Left forelimb (tissue), 1 donor: ENCODE results near the gene SPPL2C.
"Not testable (repeated sequence)": the region's sequence is repeated elsewhere in the genome, so short reads cannot be mapped to it uniquely, and the experiment has no call there.

Experiments
- DNase-seq: peaks from one replicate; pipeline ENCODE4 v3.0.0-alpha.2; 2018; ENCODE audit warnings: low spot score

The SPPL2C gene

DNA sequence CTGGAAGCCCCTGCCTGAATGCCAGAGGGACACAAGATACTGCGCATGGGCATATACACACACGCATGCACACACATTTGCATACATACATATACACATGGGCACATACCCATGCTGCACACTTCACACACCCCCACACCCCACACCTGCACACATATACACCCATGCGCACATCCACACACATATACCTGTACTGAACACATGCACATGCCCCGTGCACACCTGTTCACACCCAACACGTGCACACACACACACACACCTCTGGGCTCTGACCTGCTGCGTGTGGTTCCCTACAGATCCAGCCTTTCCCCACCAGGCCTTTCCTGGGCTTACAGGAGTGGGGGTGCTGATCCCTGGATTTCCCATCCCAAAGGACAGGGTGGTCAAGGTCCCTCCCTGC lies 6.3 kb downstream of the SPPL2C start:
- DNase-seq = no peak

GRCh38 chr17:45851464-45851863 lies 6.8 kb downstream of the SPPL2C start:
- no peak for DNase-seq

DNA sequence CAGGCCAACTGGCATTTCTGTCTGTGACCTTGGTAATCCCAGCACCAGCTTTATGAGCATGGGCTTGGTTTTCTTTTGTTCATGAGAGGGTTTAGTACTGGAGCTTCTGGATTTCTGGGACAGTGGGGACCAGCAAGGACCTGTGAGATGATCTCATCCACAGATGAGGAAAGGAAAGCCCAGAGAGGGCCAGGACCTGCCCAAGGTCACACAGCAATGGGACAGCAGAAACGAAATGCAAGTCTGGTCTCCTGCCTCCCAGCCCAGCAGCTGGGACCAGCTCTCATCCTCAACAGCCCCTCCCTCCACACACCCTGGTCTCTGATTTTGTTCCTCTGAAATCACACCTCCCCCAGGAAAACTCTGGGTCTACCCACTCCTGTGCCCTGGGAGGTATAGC lies 7.2 kb downstream of the SPPL2C start:
- DNase-seq = no peak

GRCh38 chr17:45852535-45853297 lies 8.0 kb downstream of the SPPL2C start:
- no peak for DNase-seq

DNA sequence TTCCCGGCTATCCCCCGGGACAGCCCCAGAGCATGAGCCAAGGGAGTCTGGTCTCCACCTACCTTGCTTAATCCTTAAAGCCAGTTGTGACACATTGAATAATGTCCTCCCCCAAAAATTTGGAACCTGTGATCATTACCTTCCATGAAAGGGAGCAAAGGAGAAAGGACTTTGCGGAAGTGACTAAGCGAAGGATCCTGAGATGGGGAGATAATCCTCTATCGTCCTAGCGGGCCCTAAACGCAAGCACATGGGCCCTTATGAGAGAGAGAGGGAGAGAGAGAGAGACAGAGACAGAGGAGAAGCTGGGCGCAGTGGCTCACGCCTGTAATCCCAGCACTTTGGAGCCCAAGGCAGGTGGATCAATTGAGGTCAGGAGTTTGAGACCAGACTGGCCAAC lies 9.5 kb downstream of the SPPL2C start:
- no peak for DNase-seq

DNA sequence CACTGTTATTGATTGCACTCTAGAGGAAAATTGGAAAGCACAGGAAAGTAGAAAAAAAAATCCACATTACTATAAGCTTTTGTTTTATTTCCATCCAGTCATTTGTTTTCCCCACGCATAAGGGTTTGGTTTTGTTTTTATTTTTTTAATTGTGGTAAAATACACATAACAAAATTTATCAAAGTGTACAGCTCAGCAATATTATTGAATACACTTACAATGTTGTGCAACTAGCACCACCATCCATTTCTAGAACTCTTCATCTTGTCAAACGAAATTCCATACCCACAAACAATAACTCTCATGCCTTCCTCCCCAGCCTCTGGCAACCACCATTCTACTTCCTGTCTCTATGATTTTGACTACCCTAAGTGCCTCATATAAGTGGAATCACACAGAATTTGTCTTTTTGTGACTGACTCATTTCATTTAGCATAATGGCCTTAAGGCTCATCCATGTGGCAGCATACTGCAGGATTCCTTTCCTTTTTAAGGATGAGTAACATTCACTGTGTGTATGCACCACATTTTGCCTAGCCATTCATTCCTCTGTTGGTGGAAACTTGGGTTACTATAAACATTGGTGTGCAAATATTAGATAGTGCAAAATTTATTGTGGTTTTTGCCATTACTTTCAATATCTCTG lies 11.1 kb downstream of the SPPL2C start:
- DNase-seq = no peak

DNA sequence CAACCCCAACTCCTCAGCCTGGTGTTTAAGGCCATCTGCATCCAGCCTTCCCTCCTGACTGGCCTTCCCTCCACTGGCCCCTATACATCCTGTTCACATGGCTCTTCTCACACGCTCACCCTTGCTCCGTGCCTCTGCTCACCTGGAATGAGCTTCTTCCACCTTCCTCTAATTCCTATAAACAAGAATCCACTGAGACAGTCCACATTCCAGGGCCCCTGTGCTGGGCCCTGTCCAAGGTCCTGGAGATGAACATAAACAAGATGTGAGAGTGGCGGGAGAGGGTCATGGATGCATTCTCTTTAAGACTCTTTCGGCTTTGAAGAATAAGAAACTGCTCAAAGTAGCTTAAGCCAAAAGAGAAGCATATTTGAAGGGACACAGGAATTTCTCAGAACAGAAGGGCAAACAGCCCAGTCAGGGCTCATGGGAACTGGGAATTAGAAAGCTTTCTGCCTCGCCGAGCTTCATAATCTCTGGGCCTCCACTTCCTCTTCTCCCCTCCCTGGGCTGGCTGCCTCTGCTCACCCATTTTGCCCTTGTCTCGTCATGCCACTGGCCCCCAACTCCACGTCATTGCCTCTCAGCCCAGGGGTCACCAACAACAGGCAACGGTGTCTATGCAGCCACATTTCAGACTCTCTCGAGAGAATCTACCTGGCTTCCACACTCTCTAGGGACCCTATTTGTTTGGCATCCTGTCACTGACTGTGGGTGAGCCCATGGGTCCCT lies 13.5 kb downstream of the SPPL2C start:
- no peak for DNase-seq

- DNase-seq = no peak
Observed at GRCh38 chr17:45861165-45861564, 16.5 kb downstream of the SPPL2C start.

GRCh38 chr17:45862127-45862526 lies 17.4 kb downstream of the SPPL2C start:
- not testable (repeated sequence) for DNase-seq

GRCh38 chr17:45863857-45864654 lies 19.4 kb downstream of the SPPL2C start:
- DNase-seq = no peak

- DNase-seq = no peak
Observed at GRCh38 chr17:45867171-45867570, 22.5 kb downstream of the SPPL2C start.

GRCh38 chr17:45867702-45868101 lies 23.0 kb downstream of the SPPL2C start:
- no peak for DNase-seq

DNA sequence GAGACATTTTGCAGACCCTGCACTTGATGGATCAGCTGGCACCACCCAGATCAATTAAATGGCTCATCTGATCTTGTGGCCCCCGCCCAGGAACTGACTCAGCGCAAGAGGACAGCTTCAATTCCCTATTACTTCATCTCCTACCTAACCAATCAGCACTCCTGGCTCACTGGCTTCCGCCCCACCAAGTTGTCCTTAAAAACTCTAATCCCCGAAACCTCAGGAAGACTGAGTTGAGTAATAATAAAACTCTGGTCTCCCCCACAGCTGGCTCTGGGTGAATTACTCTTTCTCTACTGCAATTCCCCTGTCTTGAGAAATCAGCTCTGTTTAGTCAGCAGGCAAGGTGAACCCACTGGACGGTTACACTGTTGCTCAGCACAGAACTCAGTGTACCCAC lies 23.6 kb downstream of the SPPL2C start:
- DNase-seq = no peak

DNA sequence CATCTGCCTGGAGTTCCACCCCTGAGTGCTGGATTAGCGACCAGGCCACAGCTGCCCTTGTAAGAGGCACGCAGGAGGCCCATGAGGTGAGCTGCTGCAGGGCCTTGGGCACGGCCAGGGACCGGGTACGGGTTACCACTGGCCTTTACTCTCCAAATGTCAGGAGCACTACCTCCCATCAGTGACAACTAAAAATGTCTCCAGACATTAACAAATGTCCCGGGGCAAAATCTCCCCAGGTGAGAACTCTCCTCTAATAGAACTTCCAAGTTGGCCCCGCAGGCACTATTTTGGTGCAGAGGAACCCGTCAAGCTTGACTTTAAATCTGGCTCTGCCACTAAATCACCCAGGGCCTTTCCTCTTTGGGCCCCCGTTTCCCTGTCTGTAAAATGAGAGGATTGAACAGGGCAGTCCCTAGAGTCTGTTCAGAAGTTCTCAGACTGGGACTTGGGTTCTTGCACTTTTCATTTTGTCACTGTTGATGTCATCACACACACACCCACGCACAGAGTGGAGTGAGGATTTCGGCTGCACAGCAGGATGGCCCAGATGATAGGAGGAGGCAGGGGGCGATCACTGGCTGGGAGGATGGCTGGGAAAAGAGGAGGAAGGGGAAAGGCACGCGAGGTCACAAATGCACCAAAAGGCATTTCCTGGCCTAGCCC lies 25.1 kb downstream of the SPPL2C start:
- no peak for DNase-seq

- no peak for DNase-seq
Observed at GRCh38 chr17:45870342-45870974, 25.8 kb downstream of the SPPL2C start.

DNA sequence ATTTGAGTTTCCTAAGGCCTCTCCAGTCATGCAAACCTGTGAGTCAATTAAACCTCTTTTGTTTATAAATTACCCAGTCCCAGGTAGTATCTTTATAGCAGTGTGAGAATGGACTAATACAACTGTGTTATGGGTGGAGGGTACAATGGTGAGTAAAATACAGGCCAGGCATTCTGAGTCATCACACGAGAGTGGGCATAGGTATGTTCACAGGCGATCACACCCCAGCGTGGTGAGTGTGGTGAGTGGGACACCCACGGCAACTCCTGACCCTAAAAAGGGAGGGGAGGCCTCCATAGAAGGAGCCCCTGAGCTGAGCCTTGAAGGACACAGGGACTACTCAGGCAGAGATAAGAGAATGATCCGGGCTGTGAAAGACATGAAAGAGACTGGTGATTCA lies 27.0 kb downstream of the SPPL2C start:
- DNase-seq = no peak

GRCh38 chr17:45873728-45874127 lies 29.0 kb downstream of the SPPL2C start:
- DNase-seq = no peak

GRCh38 chr17:45874151-45874550 lies 29.5 kb downstream of the SPPL2C start:
- no peak for DNase-seq

DNA sequence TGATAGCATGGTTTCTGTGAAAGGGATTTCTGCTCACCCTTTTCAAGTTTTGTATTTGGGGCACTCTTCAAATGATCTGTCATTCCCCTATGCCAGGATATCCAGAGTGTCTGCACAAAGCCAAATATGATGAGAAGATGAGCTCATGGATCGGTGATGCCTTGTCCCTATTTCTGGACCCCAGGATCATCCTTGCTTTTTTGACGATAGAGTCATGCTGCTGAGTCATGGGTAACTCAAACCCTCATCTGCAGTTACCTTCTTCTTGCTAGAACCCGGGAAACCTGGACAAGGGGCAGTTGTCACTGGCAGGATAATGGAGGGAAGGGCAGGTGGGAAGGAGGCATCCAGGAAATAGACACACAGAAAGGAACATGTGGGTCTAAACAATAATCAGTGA lies 31.9 kb downstream of the SPPL2C start:
- DNase-seq = no peak

GRCh38 chr17:45877467-45877866 lies 32.8 kb downstream of the SPPL2C start:
- DNase-seq = no peak

DNA sequence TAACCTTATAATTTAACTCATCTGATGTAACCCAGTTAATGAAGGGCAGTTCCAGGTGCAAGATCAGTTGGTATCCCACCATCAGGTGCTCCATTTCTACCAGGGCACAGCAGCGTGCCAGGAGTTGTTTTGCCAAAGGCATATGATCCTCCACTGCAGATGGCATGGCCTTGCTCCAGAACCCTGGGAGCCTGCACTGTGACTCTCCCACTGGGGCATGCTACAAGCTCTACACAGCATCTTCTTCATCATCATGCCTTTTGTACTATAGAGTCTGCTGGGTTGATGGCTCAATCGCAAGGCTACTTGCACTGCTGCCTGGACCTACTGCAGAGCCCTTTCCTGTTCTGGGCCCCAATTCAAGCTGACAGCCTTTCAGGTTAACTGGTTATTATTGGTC lies 38.4 kb downstream of the SPPL2C start:
- DNase-seq = no peak
